ENCODE results near the gene LPCAT4.

Gene LPCAT4

GRCh38 chr15:34324933-34325332 is 42.1 kb downstream of the LPCAT4 start:
- H4K20me1 ChIP-seq: peaks cover 0 to 51% (median 9%) of the 10 kb centered on the region in 11 experiments; a peak in 11 of 22 replicates
- H3K27ac ChIP-seq: no peak overlapping the region
- H3K4me2 ChIP-seq: no peak overlapping the region; a peak in 1 of 22 replicates
- peaks cover 6 to 20% (median 9%) of the 10 kb centered on the region in 11 experiments; a peak in 19 of 22 replicates for H3K9me3 ChIP-seq (replicated peaks in 1 of 11)
- TF ChIP-seq Cebpa-rat (IDR thresholded peaks at IDR 0.05): no peak
- H3K27me3 ChIP-seq: no peaks in the 10 kb centered on the region
- H3K4me3 ChIP-seq: no peak overlapping the region
- H3K9ac ChIP-seq: no peak overlapping the region; a peak in 1 of 22 replicates
- H3K4me1 ChIP-seq: peaks cover 31 to 72% (median 60%) of the 10 kb centered on the region in 10 experiments
- H3K36me3 ChIP-seq: peaks cover 0 to 51% (median 26%) of the 10 kb centered on the region in 11 experiments; a peak in 17 of 22 replicates

GRCh38 chr15:34323217-34323616 is 43.8 kb downstream of the LPCAT4 start:
- Histone ChIP-seq H3K4me1 (peaks cover 37 to 68% (median 56%) of the 10 kb centered on the region in 10 experiments), H3K27ac (peak overlapping the region in 3 of 11 experiments; percentile 16 to 39 (median 21); a peak in 4 of 22 replicates), H3K4me2 (no peak overlapping the region), H3K9me3 (replicated peaks in 1 of 11) (peaks cover 6 to 20% (median 9%) of the 10 kb centered on the region in 11 experiments; a peak in 19 of 22 replicates), H3K4me3 (no peak overlapping the region), H3K27me3 (no peaks in the 10 kb centered on the region), H3K36me3 (peaks cover 0 to 37% (median 21%) of the 10 kb centered on the region in 11 experiments; a peak in 16 of 22 replicates), H3K9ac (no peak overlapping the region), H4K20me1 (peaks cover 0 to 37% (median under 1%) of the 10 kb centered on the region in 11 experiments; a peak in 11 of 22 replicates)
- no peak for TF ChIP-seq Cebpa-rat (IDR thresholded peaks at IDR 0.05)

GRCh38 chr15:34318277-34319079 is 48.5 kb downstream of the LPCAT4 start:
- Histone ChIP-seq H3K27me3 (no peaks in the 10 kb centered on the region), H3K36me3 (peaks cover 5 to 44% (median 32%) of the 10 kb centered on the region in 11 experiments; a peak in 20 of 22 replicates), H3K4me3 (peak overlapping the region; percentile 60 to 74 (median 68)), H3K9me3 (replicated peaks in 1 of 11) (peaks cover 4 to 10% (median 5%) of the 10 kb centered on the region in 11 experiments; a peak in 19 of 22 replicates), H4K20me1 (peaks cover 6 to 68% (median 42%) of the 10 kb centered on the region in 11 experiments; a peak in 20 of 22 replicates), H3K4me2 (peak overlapping the region; percentile 81 to 91 (median 89)), H3K4me1 (peaks cover 46 to 87% (median 72%) of the 10 kb centered on the region in 10 experiments), H3K9ac (peak overlapping the region; percentile 68 to 86 (median 79)), H3K27ac (peak overlapping the region; percentile 52 to 95 (median 87))
- no peak for TF ChIP-seq Cebpa-rat (IDR thresholded peaks at IDR 0.05)

GRCh38 chr15:34314491-34315490 is 52.2 kb downstream of the LPCAT4 start:
- no peaks in the 10 kb centered on the region for H3K9me3 ChIP-seq (replicated peaks in 1 of 11)
- H3K9ac ChIP-seq: peak overlapping the region in 2 of 11 experiments; percentile 2 to 3; a peak in 3 of 22 replicates
- H3K4me1 ChIP-seq: peaks cover 27 to 67% (median 51%) of the 10 kb centered on the region in 10 experiments
- H3K4me3 ChIP-seq: peak overlapping the region in 8 of 10 experiments; percentile 17 to 72 (median 58); a peak in 12 of 20 replicates
- peak overlapping the region in 3 of 11 experiments; percentile 17 to 40 (median 24); a peak in 2 of 22 replicates for H3K27ac ChIP-seq
- no peak for TF ChIP-seq Cebpa-rat (IDR thresholded peaks at IDR 0.05)
- H3K27me3 ChIP-seq: no peaks in the 10 kb centered on the region
- peaks cover 16 to 90% (median 79%) of the 10 kb centered on the region in 11 experiments; a peak in 21 of 22 replicates for H4K20me1 ChIP-seq
- H3K4me2 ChIP-seq: peak overlapping the region; percentile 59 to 91 (median 84)
- H3K36me3 ChIP-seq: peaks cover 9 to 60% (median 50%) of the 10 kb centered on the region in 11 experiments; a peak in 20 of 22 replicates

- no peak for TF ChIP-seq Cebpa-rat (IDR thresholded peaks at IDR 0.05)
- H3K4me3 ChIP-seq: no peak overlapping the region
- H3K9ac ChIP-seq: no peak overlapping the region
- no peak overlapping the region for H3K27ac ChIP-seq
- H3K9me3 ChIP-seq (replicated peaks in 1 of 11): no peaks in the 10 kb centered on the region
- no peaks in the 10 kb centered on the region for H3K27me3 ChIP-seq
- peaks cover 25 to 100% (median 96%) of the 10 kb centered on the region in 11 experiments; a peak in 21 of 22 replicates for H4K20me1 ChIP-seq
- peaks cover 18 to 93% (median 74%) of the 10 kb centered on the region in 11 experiments; a peak in 20 of 22 replicates for H3K36me3 ChIP-seq
- H3K4me1 ChIP-seq: peaks cover 14 to 43% (median 28%) of the 10 kb centered on the region in 10 experiments
- no peak overlapping the region for H3K4me2 ChIP-seq
These were observed 55.4 kb downstream of the LPCAT4 start for GRCh38 chr15:34311563-34311962.
